T-cell (primary cell): ENCODE results near the gene CCDC14. TPM values are rescaled to one million over a fixed set of nuclear protein-coding genes. Genes with fewer than 3 reads are reported as not detected.
"Not testable (repeated sequence)": the region's sequence is repeated elsewhere in the genome, so short reads cannot be mapped to it uniquely, and the experiment has no call there.

ENCODE experiments used
- ATAC-seq, 4 experiments: fragments of 200-7000 bp in 3 of 4; fragments of 150-1000 bp in 1 of 4; cut with Tn5 transposase; replicated peaks in 1 of 4; 1 replicate in 3 of 4; 2 replicates in 1 of 4; pipeline ENCODE4 v1.10.0; 2021; ENCODE audit warnings: moderate library complexity in 3 of 4, mild to moderate bottlenecking in 2 of 4, moderate number of reproducible peaks in 1 of 4
- CTCF ChIA-PET, 2 donors: fragments of 300-600 bp; sonication (Branson Sonifier 250); formaldehyde crosslinking; loops; one replicate each; lab custom pipeline; 2022; ENCODE audit warnings: antibody characterized with exemption in 2 of 2; lab: Charles Lee
- POLR2A ChIA-PET, 2 donors: fragments of 300-600 bp; sonication (Branson Sonifier 250); formaldehyde crosslinking; loops; one replicate each; lab custom pipeline; 2022; ENCODE audit warnings: antibody characterized with exemption in 2 of 2; lab: Charles Lee
- DNase-seq, 35 experiments: peaks; one replicate each; pipeline versions ENCODE4 v3.0.0 to v3.0.0-alpha.2; 2013 to 2023
- H3K27ac ChIP-seq: one replicate; pipeline ENCODE4 v1.5.1; 2013; ENCODE audit warnings: low read length
- H3K27me3 ChIP-seq, 2 experiments: replicated peaks in 1 of 2; 1 replicate in 1 of 2; 2 replicates in 1 of 2; pipeline versions ENCODE4 v1.6.1 to v1.7.0; 2013; ENCODE audit warnings: low read length in 1 of 2, mixed read lengths in 1 of 2; ENCODE audit not compliant: control insufficient read depth in 2 of 2, insufficient read depth in 2 of 2; ENCODE audit errors: extremely low read depth in 1 of 2
- H3K36me3 ChIP-seq, 2 donors: 1 replicate in 1 of 2; 2 replicates in 1 of 2; pipeline versions ENCODE4 v1.6.1 to v1.7.0; 2013; ENCODE audit warnings: low read length in 1 of 2; ENCODE audit not compliant: control insufficient read depth in 2 of 2, insufficient read depth in 1 of 2; ENCODE audit errors: extremely low read depth in 1 of 2
- H3K4me1 ChIP-seq, 2 experiments: 1 replicate in 1 of 2; 2 replicates in 1 of 2; pipeline versions ENCODE4 v1.6.1 to v1.7.0; 2013; ENCODE audit warnings: low read length in 2 of 2, mixed read lengths in 1 of 2; ENCODE audit not compliant: insufficient read depth in 2 of 2, control insufficient read depth in 1 of 2; ENCODE audit errors: extremely low read depth in 1 of 2
- H3K4me3 ChIP-seq, 2 donors: 1 replicate in 1 of 2; 2 replicates in 1 of 2; pipeline versions ENCODE4 v1.5.1 to v1.7.0; 2013; ENCODE audit warnings: mild to moderate bottlenecking in 2 of 2, low read length in 1 of 2, moderate library complexity in 1 of 2; ENCODE audit not compliant: control insufficient read depth in 1 of 2; ENCODE audit errors: extremely low read depth in 1 of 2
- H3K9me3 ChIP-seq: 2 replicates; pipeline ENCODE4 v1.7.0; 2013
- H3K27ac Mint-ChIP-seq, 2 donors: one replicate each; pipeline ENCODE4 v1.8.0; 2020 to 2021; ENCODE audit warnings: mild to moderate bottlenecking in 2 of 2, mixed read lengths in 2 of 2
- H3K27me3 Mint-ChIP-seq, 2 donors: one replicate each; pipeline ENCODE4 v1.8.0; 2021 to 2022; ENCODE audit warnings: mixed read lengths in 2 of 2
- H3K36me3 Mint-ChIP-seq: one replicate; pipeline ENCODE4 v1.8.0; 2021; ENCODE audit warnings: mixed read lengths
- H3K4me1 Mint-ChIP-seq, 3 donors: one replicate each; pipeline ENCODE4 v1.8.0; 2020 to 2022; ENCODE audit warnings: mixed read lengths in 3 of 3, mild to moderate bottlenecking in 1 of 3
- H3K4me3 Mint-ChIP-seq, 3 donors: one replicate each; pipeline ENCODE4 v1.8.0; 2020 to 2022; ENCODE audit warnings: mild to moderate bottlenecking in 3 of 3, mixed read lengths in 3 of 3, moderate library complexity in 3 of 3
- H3K9me3 Mint-ChIP-seq, 3 donors: one replicate each; pipeline ENCODE4 v1.8.0; 2020 to 2022; ENCODE audit warnings: mixed read lengths in 3 of 3
- WGBS: methylation state at CpG from one replicate; pipeline ENCODE4 v1.1.5; 2013; ENCODE audit warnings: missing lambda C conversion rate; ENCODE audit not compliant: insufficient coverage; 5-methylcytosine and 5-hydroxymethylcytosine counted together
- total RNA-seq, 35 experiments: library from RNA in 6 of 35; stranded (reverse) in 6 of 35; fragments of 120-200 nt in 1 of 35; gene quantifications; one replicate each; pipeline versions ENCODE4 v1.2.1 to v1.2.4 and lab custom pipeline; 2013 to 2026

CCDC14 gene, protein sequence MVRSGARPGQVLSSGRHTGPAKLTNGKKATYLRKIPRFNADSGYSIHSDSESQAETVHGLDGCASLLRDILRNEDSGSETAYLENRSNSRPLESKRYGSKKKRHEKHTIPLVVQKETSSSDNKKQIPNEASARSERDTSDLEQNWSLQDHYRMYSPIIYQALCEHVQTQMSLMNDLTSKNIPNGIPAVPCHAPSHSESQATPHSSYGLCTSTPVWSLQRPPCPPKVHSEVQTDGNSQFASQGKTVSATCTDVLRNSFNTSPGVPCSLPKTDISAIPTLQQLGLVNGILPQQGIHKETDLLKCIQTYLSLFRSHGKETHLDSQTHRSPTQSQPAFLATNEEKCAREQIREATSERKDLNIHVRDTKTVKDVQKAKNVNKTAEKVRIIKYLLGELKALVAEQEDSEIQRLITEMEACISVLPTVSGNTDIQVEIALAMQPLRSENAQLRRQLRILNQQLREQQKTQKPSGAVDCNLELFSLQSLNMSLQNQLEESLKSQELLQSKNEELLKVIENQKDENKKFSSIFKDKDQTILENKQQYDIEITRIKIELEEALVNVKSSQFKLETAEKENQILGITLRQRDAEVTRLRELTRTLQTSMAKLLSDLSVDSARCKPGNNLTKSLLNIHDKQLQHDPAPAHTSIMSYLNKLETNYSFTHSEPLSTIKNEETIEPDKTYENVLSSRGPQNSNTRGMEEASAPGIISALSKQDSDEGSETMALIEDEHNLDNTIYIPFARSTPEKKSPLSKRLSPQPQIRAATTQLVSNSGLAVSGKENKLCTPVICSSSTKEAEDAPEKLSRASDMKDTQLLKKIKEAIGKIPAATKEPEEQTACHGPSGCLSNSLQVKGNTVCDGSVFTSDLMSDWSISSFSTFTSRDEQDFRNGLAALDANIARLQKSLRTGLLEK
- total RNA-seq = 10 to 100 TPM; 27.0 to 43.9 (median 28.6) TPM
- 37.5 TPM for total RNA-seq (2013)
- 15.0 to 94.3 (median 55.1) reads per million in 29 experiments for total RNA-seq (lab: John Stamatoyannopoulos, UW)

DNA sequence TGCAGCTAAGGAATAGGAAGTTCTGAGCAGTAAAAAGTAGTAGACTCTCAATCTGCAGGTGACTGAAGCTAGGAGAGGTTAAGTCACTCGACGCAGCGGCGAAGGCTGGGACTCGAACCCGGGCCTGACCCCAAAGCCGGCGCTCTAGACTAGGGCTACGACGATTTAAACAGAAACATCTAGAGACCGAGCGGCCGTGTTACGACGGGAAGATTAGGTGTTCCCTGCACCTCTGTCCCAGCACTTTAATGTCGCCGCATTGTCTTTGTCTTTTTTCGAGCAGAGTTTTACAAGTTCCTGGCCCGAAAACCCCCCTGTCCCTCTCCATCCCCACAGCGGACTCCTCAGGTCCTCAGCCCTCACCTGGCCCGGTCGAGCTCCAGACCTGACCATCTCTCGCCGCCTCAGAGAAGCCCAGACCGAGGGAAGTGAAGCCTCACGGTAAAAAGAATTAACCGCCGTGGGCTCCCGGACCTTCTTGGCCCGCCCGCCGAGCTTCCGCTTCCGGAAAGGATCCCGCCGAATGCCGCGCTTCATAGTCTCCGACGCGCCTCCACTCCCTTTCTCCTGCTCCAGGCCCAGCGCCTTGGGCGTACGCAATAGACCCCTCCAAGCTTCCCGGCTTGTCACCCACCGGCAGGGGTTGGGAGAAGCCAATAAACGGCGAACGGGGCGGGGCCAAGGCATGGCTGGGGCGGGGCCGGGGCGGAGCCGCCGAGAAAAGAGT, at the start of gene CCDC14:
TSS of gene CCDC14 (minus strand) at position 449 of the 727 bp plus-strand sequence. CDS start at position 393, 56 bp downstream.
- Mint-ChIP-seq H3K4me1 (peaks cover 24 to 31% (median 31%) of the 10 kb centered on the region in 3 donors), H3K9me3 (no peaks in the 10 kb centered on the region), H3K27me3 (no peaks in the 10 kb centered on the region), H3K36me3 (no peaks in the 10 kb centered on the region), H3K4me3 (peak within 1 kb of the TSS; percentile 94 to 97 (median 96)), H3K27ac (peak within 1 kb of the TSS; percentile 82 to 94)
- Histone ChIP-seq H3K4me3 (peak within 1 kb of the TSS; percentile 74 to 78), H3K36me3 (no peaks in the 10 kb centered on the region), H3K9me3 (no peaks in the 10 kb centered on the region), H3K4me1 (peaks cover 0 to 11% of the 10 kb centered on the region in 2 experiments), H3K27ac (peak within 1 kb of the TSS; percentile 49), H3K27me3 (peaks cover 0 to 2% of the 10 kb centered on the region in 2 experiments)
- peak; percentile 82 to 95 (median 85) for ATAC-seq
- ChIA-PET CTCF (interaction anchor here in 1 of 2 donors (0.6 kb wide), 1 partner anchor 20 kb away, joined by 3 read pairs; no protein-coding TSS in a partner anchor), POLR2A (no interaction called here)
- under 1% methylated on average over 51 of the region's 55 CpGs for WGBS
- DNase-seq = peak; percentile 52 to 80 (median 63)

GRCh38 chr3:124008321-124008720, 47.3 kb upstream of the CCDC14 start:
- H3K27ac Mint-ChIP-seq, H3K9me3 Mint-ChIP-seq, H3K9me3 ChIP-seq, DNase-seq, H3K4me3 Mint-ChIP-seq, H3K27me3 ChIP-seq, H3K36me3 ChIP-seq, H3K4me1 ChIP-seq, H3K27ac ChIP-seq, CTCF ChIA-PET, POLR2A ChIA-PET, H3K36me3 Mint-ChIP-seq, ATAC-seq, H3K4me3 ChIP-seq, H3K4me1 Mint-ChIP-seq: not testable (repeated sequence)
- no CpG with 5 or more reads among the region's 1 CpG for WGBS
- H3K27me3 Mint-ChIP-seq = peaks cover 47 to 55% of the 10 kb centered on the region in 2 donors

DNA sequence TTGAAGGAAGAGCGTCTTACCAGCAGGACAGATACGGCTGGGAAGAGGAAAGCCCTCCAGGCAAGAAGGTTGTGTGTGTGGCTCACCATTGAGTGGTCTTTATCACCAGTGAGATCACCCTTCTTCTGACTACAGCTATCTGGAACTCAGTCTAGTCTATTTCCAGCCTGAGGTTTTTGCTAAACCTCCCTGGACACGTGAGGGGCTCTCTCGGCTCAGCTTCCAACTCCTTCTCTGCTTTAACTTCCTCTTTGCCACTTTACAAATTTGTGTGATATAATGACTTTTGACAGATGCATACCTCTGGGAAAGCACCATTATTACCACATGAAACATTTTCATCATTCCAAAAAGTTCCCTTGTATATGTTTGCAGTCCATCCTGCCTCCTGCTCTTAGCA, 46.2 kb upstream of the CCDC14 start:
- ChIA-PET POLR2A (no interaction called here), CTCF (no interaction called here)
- WGBS = no CpG with 5 or more reads among the region's 4 CpGs
- Mint-ChIP-seq H3K27me3 (peaks cover 55 to 63% of the 10 kb centered on the region in 2 donors), H3K36me3 (no peaks in the 10 kb centered on the region), H3K27ac (no peak overlapping the region), H3K9me3 (no peaks in the 10 kb centered on the region), H3K4me3 (no peak overlapping the region), H3K4me1 (no peaks in the 10 kb centered on the region)
- DNase-seq (no peak), ATAC-seq (no peak)
- Histone ChIP-seq H3K4me3 (no peak overlapping the region), H3K27ac (no peak overlapping the region), H3K4me1 (no peaks in the 10 kb centered on the region), H3K9me3 (no peaks in the 10 kb centered on the region), H3K27me3 (peaks cover 0 to 5% of the 10 kb centered on the region in 2 experiments), H3K36me3 (no peaks in the 10 kb centered on the region)

DNA sequence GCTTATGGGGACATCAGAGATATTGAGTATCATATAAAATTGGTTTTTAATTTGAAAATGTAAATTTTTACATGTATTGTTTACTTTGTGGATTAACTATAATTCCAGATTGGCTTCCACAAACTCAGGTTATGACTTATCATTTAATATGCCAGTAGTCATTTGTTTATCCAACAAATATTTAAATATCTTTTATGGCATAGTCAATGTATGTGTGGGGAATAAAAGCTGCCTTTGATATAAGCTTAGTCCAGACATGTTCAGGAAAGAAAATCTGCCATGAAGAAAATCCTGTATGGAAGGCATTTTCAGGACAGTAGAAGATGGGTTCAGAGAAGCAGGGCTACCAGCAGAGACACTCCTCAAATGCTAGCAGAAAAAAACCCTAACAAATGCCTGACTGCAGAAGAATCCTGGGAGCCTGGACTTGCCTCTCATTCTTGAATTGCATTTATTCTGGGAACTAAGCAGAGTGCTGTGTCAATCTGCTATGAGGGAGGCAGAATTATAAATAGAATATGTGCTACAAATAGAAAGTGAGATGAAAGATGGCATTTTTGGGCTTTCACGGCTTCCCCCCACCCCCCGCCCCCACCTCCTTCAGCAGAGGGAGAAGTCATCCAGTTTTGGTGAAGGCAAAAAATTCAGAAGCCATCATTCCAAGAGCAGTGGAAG, 41.5 kb upstream of the CCDC14 start:
- H3K4me3 Mint-ChIP-seq, H3K36me3 Mint-ChIP-seq, H3K9me3 ChIP-seq, H3K27ac Mint-ChIP-seq, DNase-seq, H3K9me3 Mint-ChIP-seq, H3K36me3 ChIP-seq, ATAC-seq, H3K27me3 ChIP-seq, CTCF ChIA-PET, POLR2A ChIA-PET, H3K27ac ChIP-seq, H3K4me1 Mint-ChIP-seq, H3K4me1 ChIP-seq, H3K4me3 ChIP-seq: not testable (repeated sequence)
- no CpG with 5 or more reads among the region's 2 CpGs for WGBS
- peaks cover 63 to 67% of the 10 kb centered on the region in 2 donors for H3K27me3 Mint-ChIP-seq

- H3K27me3 ChIP-seq, H3K9me3 ChIP-seq, H3K27ac ChIP-seq, H3K9me3 Mint-ChIP-seq, H3K4me3 ChIP-seq, H3K27ac Mint-ChIP-seq, POLR2A ChIA-PET, H3K4me1 ChIP-seq, H3K36me3 Mint-ChIP-seq, H3K36me3 ChIP-seq, H3K4me3 Mint-ChIP-seq, CTCF ChIA-PET, DNase-seq, H3K4me1 Mint-ChIP-seq, ATAC-seq: not testable (repeated sequence)
- WGBS = 83% methylated on average over 3 of the region's 6 CpGs
- peaks cover 56 to 61% of the 10 kb centered on the region in 2 donors for H3K27me3 Mint-ChIP-seq
Observed at GRCh38 chr3:124001366-124001765, 40.3 kb upstream of the CCDC14 start.
